Mononuclear cell (primary cell): ENCODE results near the gene SLC27A3. TPM values are rescaled to one million over a fixed set of nuclear protein-coding genes. Genes with fewer than 3 reads are reported as not detected.
"Not testable (repeated sequence)": the region's sequence is repeated elsewhere in the genome, so short reads cannot be mapped to it uniquely, and the experiment has no call there.

Experiments used
- H3K27me3 ChIP-seq: 2 replicates; pipeline ENCODE4 v1.6.0; 2011; ENCODE audit warnings: low read length, control low read depth; ENCODE audit not compliant: insufficient read depth
- H3K4me1 ChIP-seq: 2 replicates; pipeline ENCODE4 v1.5.1; 2011; ENCODE audit warnings: mild to moderate bottlenecking, low read length, control low read depth; ENCODE audit not compliant: insufficient read depth
- H3K4me3 ChIP-seq: 2 replicates; pipeline ENCODE4 v1.5.1; 2011; ENCODE audit warnings: mild to moderate bottlenecking, low read length, moderate library complexity
- H3K9me3 ChIP-seq: 2 replicates; pipeline ENCODE4 v1.5.1; 2011; ENCODE audit warnings: low read depth, mild to moderate bottlenecking, control low read depth, low read length
- total RNA-seq: library from RNA; depleted of rRNA; stranded (reverse); fragments of >200 nt; gene quantifications from one replicate; pipeline ENCODE4 v1.2.3, GENCODE V29; 2012

The SLC27A3 gene
- total RNA-seq, 1 donor = 7.5 TPM

DNA sequence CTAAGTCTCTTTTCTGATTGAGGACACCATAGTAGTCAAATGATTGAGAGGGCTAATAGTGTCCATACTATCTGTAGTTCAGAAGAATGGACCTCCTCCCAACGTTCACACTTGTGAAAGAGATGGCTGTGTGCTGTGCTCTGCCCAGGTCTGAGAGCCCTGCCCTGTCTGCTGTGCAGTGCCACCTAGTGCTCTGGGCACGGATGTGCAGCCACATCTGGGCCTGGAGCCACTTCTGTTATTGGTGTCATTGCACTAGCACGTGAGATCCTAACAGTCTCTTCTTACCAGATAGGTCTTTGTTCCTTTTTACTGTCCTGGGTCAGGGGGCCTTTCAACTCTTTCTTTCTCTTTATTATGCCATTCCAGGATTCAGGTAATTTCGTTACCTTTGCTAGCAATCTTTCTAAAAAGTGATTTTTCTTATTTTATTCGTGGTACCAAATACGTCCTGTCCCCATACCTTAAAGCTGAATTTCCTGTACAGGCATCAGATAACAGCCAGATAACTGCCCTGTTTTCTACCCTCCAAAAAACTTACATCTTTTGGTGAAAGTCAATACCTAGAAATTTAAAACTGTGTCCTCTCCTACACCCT, 25.7 kb upstream of the SLC27A3 start:
- no peaks in the 10 kb centered on the region for H3K4me1 ChIP-seq
- H3K4me3 ChIP-seq = no peak overlapping the region
- no peaks in the 10 kb centered on the region for H3K27me3 ChIP-seq
- H3K9me3 ChIP-seq = no peaks in the 10 kb centered on the region

DNA sequence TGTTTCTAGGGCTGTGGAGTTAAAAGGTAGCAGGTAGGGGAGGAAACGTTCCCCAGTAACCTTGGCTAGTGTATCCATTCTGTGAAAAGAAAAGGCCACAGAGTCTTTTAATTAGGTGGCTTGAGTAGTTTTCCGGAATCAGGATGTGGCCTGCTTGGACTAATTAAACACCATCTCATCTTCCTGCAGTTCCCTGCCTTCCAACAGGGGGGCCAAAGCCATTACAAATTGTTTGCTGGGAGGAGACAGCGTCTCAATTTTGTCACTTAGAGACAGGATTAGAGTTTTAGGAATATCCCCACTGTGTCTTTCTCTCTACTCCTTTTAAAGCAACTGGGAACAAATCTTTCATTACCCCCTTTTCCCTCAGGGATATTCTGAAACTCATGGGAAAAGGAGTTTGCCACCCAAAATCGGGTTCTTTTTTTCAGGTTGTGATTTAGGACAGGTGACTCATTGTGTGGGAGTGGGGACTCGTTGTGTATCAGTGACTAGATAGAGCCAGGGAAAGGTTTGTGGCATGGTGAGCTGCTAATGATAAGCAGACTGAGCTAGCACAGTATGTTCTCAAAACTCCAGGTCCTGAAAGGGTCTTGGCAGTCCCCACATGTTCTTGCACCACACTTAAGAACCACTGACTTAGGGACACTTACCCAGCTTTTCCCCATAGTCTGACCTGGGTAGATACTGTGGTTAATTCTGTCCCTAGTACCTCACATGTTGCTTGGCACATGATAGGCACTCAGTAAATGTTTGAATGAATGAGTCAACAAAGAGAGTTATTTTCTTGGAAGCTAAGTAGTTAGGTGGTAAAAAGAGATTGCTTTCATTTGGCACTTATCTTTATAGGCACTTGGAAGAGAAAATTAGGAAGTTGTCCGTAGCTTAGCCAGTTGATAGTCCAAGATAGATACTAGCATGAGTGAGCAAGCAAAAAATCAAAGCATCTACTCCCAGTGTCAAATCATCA, 24.9 kb upstream of the SLC27A3 start:
- H3K27me3 ChIP-seq = no peaks in the 10 kb centered on the region
- H3K4me1 ChIP-seq = no peaks in the 10 kb centered on the region

DNA sequence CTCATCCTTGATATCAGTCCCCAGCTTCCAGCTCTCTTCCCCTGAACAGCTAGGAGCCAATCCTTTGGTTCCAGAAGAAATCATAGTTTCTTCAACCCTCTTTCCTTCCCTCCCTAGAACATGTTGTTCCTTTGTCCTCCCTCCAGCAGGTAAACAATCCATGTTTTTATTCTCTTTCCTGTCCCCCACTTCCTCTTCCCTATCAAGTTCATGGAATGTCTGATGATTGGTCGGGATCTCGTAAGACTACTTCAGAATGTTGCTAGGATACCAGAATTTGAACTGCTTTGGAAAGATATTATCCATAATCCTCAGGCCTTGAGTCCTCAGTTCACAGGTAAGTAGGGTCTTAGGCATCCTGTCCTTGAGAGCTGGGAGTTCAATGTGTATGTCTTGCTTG, 23.1 kb upstream of the SLC27A3 start:
- Histone ChIP-seq H3K4me1 (no peaks in the 10 kb centered on the region), H3K27me3 (no peaks in the 10 kb centered on the region), H3K4me3 (no peak overlapping the region), H3K9me3 (no peaks in the 10 kb centered on the region)

More for the DNA sequence above, 24.9 kb upstream of the SLC27A3 start:
- Histone ChIP-seq H3K9me3 (no peaks in the 10 kb centered on the region), H3K4me3 (no peak overlapping the region)

DNA sequence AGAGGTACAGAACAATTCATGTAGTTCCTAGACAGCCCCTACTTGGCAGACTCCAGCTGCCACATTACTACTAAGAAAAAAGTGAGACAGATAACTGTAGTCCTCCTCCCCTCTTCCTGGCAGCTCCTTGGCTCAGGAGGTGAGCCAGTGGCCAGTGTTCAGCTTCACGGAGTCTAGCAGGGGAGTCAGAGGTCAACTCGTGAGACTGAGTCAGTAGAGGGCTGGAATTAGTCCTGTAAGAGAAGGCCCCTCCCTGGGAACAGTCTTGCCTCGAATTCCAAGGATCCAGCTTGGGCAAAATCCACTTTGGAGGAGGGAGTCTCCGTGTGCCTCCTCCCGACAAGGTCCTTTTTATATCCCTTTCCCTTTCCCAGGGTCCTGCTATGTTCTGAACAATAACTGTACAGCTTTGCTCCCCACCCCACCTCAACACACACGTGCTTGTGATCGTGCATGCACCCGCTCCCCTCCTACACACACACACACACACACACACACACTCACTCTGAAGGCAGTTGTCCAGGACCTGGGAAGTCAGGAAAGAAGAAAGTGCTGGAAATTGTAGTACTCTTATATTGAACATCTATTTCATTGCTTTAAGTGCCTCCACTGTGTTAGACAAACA, 22.5 kb upstream of the SLC27A3 start:
- Histone ChIP-seq H3K4me1 (no peaks in the 10 kb centered on the region), H3K27me3 (no peaks in the 10 kb centered on the region), H3K9me3 (no peaks in the 10 kb centered on the region), H3K4me3 (no peak overlapping the region)

DNA sequence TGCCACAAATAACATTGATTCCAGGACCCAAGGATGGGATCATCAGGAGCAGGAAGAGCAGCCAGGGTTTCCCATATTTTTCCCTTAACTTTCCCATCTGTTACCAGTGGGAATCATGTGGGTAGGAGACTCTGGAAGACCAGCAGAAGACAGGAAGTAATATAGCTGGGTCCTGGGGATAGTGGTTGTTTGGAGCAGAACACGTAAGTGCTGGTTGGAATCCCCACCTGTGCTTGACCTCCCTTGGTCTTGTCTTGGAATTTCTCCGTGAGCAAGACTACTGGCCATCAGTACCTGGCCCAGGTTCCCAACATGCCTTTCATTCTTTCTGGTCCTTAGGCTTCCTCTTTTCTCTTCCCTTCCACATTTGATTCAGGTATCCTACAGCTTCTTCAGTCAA, 20.9 kb upstream of the SLC27A3 start:
- H3K9me3 ChIP-seq = no peaks in the 10 kb centered on the region
- no peaks in the 10 kb centered on the region for H3K4me1 ChIP-seq
- no peak overlapping the region for H3K4me3 ChIP-seq
- H3K27me3 ChIP-seq = no peaks in the 10 kb centered on the region

DNA sequence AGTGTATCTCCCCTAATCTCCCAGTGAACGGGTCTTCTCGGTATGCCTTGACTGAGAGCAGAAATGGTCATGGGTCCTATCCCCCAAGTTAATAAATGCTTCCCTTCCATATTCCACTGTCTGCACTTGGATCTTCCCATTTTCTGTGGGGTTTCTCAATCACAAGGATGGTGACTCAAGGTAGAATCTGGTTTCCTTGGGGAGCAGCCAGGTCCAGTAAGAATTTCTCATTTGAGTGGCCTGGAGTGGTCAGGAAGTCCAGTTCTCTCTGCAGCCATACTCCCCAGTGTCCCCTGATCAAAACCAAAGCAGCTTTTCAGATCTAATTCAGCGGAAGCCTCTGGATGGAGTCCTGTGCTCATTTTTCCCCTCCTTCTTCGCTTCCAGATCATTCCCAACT, 14.8 kb upstream of the SLC27A3 start:
- Histone ChIP-seq H3K9me3 (no peaks in the 10 kb centered on the region), H3K27me3 (no peaks in the 10 kb centered on the region), H3K4me1 (no peaks in the 10 kb centered on the region), H3K4me3 (no peak overlapping the region)

DNA sequence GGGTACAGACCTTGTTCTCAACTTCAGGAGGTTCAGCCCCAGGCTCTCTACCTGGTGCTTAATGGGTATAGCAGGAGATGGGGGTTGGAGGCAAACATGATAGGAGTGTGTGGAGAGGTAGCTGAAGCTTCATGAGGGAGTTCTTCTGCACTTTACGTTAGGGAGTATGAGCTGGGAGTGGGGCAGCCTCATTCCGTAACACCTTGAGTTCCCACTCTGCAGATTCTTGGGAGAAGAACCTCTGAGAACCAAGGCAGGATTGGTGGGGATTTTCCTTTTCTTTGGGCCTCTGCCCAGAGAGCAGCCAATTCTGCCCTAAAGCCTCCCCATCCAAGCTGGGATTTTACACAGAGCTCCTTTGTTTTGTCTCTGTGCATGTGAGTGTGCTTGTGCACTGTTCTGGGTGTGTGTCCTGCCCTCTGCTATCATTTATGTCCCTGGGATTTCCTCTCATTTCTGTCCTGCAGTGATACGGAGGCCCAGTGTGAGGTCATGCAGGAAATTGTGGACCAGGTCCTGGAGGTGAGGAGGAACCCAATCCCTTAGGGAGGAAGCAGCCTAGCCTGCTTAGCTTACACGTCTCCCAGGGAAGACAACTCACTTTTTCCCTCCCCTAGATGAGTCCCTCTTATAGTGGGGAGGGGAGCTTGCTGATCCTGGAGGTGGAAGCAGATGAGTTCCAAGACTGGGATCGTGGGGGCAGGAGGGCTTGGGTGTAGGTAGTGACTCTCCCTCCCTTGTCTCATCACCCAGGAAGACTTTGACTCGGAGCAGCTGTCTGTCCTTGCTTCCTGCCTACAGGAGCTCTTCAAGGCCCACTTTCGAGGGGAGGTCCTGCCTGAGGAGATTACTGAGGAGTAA, 11.6 kb upstream of the SLC27A3 start:
- Histone ChIP-seq H3K9me3 (no peaks in the 10 kb centered on the region), H3K4me1 (peaks cover 3% of the 10 kb centered on the region), H3K27me3 (no peaks in the 10 kb centered on the region)

DNA sequence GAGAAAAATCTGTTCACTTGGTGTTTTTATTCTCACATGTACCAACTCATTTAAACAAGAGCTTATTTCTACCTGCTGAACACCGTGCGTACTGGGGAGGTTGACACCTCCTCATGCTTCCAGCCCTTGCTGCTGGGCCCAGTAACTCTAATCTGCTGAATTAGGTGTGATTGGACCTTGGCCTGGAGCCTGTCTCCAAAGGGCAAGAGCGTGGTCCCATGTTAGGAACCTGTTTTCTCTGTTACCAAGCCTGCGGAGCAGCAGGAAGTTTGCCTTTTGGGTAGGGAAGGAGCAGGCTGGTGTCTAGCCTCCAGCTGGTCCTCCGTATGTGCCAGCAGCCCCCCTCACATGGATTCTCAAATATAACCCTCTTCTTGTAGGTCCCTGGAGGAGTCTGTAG, 10.9 kb upstream of the SLC27A3 start:
- H3K9me3 ChIP-seq = no peaks in the 10 kb centered on the region
- H3K4me3 ChIP-seq = no peak overlapping the region
- no peaks in the 10 kb centered on the region for H3K27me3 ChIP-seq
- H3K4me1 ChIP-seq = peaks cover 11% of the 10 kb centered on the region

More for the DNA sequence above, 11.6 kb upstream of the SLC27A3 start:
- no peak overlapping the region for H3K4me3 ChIP-seq

DNA sequence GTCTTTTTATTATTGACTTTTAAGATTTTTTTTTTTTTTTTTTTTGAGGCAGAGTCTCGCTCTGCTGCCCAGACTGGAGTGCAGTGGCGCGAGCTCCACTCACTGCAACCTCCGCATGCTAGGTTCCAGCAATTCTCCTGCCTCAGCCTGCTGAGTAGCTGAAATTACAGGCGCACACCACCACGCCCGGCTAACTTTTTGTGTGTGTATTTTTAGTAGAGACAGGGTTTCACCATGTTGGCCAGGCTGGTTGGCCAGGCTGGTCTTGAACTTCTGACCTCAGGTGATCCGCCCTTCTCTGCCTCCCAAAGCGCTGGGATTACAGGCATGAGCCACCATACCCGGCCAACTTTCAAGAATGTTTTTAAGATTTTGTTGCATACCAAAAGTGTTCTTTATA, 8.5 kb upstream of the SLC27A3 start:
- H3K4me1 ChIP-seq = peaks cover 14% of the 10 kb centered on the region
- H3K4me3 ChIP-seq, H3K9me3 ChIP-seq, H3K27me3 ChIP-seq: not testable (repeated sequence)

DNA sequence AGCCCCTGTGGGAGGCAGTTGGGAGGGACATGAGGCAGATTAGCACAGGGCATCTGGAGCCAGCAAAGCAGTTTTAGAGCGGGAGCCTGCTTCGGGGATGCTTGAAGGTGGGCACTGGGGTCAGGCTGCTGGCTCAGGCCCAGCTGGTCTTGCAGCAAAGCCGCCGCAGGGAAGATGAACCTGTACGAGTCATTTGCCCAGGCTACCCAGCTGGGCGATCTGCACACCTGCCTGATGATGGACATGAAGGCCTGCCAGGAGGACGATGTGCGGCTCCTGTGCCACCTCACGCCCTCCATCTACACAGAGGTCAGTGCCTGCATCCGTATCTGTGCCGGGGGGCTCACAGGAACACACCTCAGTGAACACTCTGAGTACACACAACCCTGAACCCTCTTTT, 7.7 kb upstream of the SLC27A3 start:
- H3K27me3 ChIP-seq = no peaks in the 10 kb centered on the region
- H3K4me3 ChIP-seq = no peak overlapping the region
- H3K9me3 ChIP-seq = no peaks in the 10 kb centered on the region
- H3K4me1 ChIP-seq = peaks cover 19% of the 10 kb centered on the region

DNA sequence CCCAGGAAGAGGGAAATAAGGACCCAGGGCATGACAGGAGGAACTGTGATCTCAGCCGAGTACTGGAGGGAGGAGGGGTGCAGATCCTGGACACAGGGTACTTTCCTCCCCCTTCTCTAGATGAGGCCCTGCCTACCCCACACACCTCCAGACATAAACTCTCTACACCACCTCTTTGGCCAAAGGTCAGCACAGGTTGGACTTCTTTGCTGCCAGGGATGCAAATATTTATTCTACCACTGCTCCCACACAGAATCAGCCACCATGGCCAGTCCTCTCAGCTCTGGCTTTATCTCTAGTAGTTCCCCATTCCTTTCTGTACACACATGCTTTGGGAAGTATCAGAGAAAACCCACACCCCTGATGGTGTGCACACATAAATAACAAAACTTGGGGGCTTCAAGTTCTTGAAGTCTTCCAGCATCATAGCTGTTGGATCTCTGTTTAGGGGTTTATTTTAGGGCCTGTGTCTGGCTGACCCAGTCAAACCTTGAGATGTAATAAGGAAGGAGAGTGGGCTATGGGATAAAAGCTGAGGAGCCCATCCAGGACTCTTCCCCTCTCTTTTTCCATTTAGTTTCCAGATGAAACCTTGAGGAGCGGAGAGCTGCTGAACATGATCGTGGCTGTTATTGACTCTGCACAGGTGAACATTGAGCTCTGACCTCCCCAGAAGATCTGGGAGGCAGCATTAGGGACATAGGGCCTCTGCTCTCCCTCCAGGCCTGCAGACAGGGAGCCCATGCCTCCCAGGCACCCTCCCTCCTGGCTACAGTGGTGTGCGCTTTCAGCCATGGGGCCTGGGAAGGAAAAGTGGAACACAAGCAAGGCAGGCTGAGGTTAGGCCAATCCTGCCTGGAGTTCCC, 6.7 kb upstream of the SLC27A3 start:
- Histone ChIP-seq H3K4me1 (peaks cover 30% of the 10 kb centered on the region), H3K9me3 (no peaks in the 10 kb centered on the region), H3K4me3 (no peak overlapping the region), H3K27me3 (no peaks in the 10 kb centered on the region)

DNA sequence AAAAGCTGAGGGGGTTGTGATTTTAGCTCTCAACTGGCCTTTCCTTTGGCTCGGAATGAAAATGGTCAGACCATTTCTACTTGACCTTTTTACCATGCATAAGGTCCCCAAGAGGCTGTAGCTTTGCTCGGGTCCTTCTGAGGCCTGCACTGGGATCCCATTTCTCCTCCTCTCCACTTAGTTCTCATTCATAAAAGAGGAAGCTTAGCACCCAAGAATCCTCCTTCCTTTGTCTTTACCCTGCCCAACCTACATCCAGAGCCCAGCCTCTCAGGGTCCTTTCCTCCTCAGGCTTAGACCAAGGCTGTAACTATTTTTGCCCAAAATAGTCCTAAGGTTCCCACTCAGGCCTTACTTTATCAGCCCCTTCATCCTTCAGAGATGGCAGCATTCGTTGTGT, 6.0 kb upstream of the SLC27A3 start:
- H3K27me3 ChIP-seq = no peaks in the 10 kb centered on the region
- peaks cover 36% of the 10 kb centered on the region for H3K4me1 ChIP-seq
- H3K9me3 ChIP-seq = no peaks in the 10 kb centered on the region
- no peak overlapping the region for H3K4me3 ChIP-seq

DNA sequence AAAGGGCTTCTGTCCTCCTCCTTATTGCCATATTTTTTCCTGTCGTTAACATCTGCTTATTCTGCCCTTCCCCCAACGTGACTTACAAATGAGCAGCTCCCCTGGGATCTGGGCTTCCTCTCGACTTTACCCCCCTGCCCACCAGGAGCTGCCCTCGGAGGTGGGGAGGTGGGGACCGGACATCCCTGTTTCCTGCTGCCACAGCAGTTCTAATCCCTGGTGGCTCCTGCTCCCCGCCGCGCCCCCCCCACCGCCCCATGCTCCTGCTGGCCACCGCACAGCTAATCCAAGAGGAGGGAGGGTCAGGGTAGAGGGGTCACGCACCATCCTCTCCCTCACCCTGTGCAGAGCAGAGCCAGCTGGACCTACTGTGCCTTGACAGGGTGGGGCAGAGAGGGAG, 4.4 kb upstream of the SLC27A3 start:
- no peaks in the 10 kb centered on the region for H3K27me3 ChIP-seq
- H3K9me3 ChIP-seq = no peaks in the 10 kb centered on the region
- no peak overlapping the region for H3K4me3 ChIP-seq
- H3K4me1 ChIP-seq = peaks cover 52% of the 10 kb centered on the region

DNA sequence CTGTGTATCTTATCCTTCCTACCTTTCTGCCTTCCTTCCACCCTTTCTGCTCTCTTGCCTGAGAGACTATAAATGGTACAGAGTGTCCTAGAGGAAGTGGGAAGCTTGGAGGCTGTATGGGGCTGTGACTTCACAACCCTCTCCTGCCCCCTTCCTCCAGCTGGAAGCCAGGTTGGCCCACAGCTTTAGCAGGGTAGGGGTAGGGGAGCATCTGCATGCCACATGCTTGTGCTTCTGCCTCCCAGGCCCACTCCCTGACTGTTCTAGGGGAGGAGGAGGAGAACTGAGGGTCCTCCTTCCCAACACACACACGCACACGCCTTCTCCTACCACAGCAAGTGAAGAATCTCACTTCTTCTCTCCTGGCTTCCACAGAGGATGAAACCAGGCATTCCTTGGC, 3.9 kb upstream of the SLC27A3 start:
- Histone ChIP-seq H3K4me3 (no peak overlapping the region), H3K9me3 (no peaks in the 10 kb centered on the region), H3K4me1 (peaks cover 57% of the 10 kb centered on the region), H3K27me3 (no peaks in the 10 kb centered on the region)
